Measurements from ENCODE around the gene VMO1.
"Not testable (repeated sequence)": the region's sequence is repeated elsewhere in the genome, so short reads cannot be mapped to it uniquely, and the experiment has no call there.

VMO1 gene

DNA sequence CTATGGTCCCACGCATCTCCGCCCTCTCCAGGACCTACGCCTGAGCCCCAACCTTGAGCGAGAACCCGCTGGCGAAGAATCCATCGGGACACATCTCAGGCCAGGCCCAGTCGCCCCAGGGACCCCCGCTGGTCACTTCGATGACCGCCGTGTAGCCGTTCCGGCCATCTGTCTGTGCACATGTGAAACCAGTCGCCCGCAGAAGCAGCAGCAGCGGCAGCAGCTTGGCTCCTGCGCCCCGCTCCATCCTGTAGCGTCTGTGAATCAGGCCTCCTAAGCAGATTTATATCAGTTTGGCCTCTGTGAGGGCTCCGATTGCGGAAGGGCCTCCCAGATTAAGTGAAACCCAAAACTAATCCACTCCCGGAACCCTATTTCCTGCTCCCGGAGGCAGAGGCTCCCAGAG lies at the start of gene VMO1:
Gene VMO1 (minus strand): TSS at position 259 of the 406 bp plus-strand sequence. CDS start 12 bp downstream, at position 247.
- DNase-seq: no peak

GRCh38 chr17:4834681-4835020 lies 48.5 kb upstream of the VMO1 start:
- no peak for DNase-seq

DNA sequence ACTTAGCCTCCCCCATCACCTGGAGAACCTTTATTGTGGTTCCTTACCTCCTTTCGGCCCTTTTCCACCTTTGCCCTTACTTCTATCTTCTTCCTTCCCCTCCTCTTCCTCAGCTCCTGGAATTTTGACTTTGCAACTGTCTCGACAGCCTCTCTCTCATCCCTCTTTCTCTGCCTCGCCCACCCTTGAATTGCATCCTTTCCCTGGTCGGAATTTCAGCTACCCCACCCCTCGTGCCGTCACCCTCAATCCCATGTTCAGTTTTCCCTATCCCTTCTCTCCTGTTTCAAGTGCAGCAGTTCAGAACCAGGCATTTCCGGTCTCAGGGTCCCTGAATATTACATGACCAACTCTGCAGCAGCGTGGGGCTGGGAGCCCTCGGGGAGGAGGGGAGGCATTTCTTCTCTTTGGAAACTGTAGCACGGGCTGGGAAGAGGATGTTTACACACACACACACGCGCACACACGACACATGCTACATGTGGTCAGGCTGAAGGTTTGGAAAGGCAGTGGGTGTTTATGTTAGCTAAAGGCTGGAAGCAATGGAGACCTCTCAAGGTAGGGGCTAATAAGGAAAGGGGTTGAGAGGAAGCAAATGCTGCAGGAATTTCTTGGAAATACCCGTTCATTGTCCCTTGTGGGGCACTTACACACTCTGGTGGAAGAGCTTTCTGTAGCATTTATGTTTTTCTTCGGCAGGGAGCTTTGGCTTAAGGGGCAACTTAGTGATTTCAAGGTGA lies 47.9 kb upstream of the VMO1 start:
- DNase-seq: no peak

GRCh38 chr17:4833178-4833940 lies 47.2 kb upstream of the VMO1 start, which contains the start of gene MINK1:
Gene MINK1 (plus strand): TSS chr17:4833340. CDS start chr17:4833584, 244 bp downstream.
- peak; percentile 68 for DNase-seq

GRCh38 chr17:4832829-4833177 lies 46.6 kb upstream of the VMO1 start:
- DNase-seq: not testable (repeated sequence)

GRCh38 chr17:4827399-4827798 lies 41.2 kb upstream of the VMO1 start:
- DNase-seq: no peak

- no peak for DNase-seq
These were observed 37.4 kb upstream of the VMO1 start for GRCh38 chr17:4823373-4824089.

DNA sequence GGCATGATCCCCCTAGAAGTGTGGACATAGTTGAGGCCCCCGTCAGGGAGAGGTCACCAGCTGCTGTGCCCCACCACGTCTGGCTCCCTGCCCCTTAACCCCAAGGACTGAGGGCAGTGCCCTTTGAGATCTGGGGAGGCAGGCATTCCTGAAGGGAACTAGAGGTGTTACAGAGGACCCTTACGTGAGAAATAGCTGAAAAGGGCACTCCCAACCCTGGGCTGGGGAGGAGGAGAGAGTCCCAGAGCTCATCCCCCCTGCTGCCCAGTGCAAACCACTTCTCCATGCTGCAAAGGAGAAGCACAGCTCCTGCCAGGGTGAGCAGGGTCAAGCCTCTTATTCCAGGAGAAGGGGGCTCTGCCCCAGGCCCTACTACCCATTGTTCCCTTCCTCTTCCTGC lies 36.7 kb upstream of the VMO1 start:
- DNase-seq: no peak

DNA sequence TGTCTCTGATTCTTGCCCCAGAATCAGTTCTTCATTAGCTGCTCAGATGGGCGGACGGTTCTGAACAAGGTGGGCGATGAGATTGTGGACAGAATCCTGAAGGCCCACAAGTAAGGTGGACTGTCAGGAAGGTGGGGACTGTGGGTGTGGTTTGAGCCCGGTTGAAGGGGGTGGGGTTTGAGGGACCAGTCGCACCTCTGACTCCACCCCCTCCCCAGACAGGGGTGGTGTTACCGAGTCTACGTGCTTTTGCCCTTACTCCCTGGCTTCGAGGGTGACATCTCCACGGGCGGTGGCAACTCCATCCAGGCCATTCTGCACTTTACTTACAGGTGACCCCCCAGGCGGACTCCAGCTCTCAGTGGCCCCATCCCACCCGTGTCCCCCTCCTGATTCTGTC lies 32.1 kb upstream of the VMO1 start:
- no peak for DNase-seq

GRCh38 chr17:4816826-4817225 lies 30.7 kb upstream of the VMO1 start:
- no peak for DNase-seq

- DNase-seq: no peak
These were observed 29.0 kb upstream of the VMO1 start for GRCh38 chr17:4815043-4815675.

DNA sequence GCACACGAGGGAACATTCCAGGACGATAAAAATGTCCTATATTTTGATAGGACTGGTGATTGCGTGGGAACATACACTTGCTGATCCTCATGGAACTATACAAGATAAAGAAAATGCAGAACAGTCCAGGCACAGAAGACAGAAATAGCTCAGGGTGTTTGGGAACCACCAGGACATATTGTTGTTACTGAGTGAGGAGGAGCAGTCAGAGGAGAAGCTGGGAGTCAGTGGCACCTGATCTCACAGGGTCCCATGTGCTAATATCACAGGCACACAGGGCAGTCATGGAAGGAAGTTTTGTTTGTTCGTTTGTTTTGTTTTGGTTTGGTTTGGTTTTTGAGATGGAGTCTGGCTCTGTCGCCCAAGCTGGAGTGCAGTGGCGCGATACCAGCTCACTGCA lies 26.5 kb upstream of the VMO1 start:
- DNase-seq: no peak

- DNase-seq: no peak
These were observed 25.3 kb upstream of the VMO1 start for GRCh38 chr17:4811471-4811870.

- DNase-seq: no peak
These were observed 24.6 kb upstream of the VMO1 start for GRCh38 chr17:4810696-4811290.

DNA sequence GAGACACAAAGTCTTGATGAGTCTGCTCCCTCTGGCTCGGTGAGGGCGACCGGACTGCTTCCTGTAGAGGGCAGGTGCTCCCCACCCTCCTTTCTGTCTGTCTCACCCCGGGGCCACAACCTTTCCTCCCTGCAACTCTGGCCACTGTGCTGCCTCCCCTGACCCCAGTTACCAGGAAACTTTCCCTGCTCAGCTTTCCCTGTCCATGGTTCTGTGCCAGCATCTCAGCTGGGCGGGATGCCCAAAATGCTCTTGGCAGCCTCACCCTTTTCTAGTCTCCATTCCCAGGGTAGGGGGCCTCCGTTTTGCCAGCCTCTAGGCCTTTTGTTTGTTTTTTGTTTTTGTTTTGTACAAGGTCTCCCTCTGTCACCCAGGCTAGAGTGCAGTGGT lies 22.2 kb upstream of the VMO1 start:
- no peak for DNase-seq

- DNase-seq: no peak
These were observed 21.6 kb upstream of the VMO1 start for GRCh38 chr17:4807605-4808377.

DNA sequence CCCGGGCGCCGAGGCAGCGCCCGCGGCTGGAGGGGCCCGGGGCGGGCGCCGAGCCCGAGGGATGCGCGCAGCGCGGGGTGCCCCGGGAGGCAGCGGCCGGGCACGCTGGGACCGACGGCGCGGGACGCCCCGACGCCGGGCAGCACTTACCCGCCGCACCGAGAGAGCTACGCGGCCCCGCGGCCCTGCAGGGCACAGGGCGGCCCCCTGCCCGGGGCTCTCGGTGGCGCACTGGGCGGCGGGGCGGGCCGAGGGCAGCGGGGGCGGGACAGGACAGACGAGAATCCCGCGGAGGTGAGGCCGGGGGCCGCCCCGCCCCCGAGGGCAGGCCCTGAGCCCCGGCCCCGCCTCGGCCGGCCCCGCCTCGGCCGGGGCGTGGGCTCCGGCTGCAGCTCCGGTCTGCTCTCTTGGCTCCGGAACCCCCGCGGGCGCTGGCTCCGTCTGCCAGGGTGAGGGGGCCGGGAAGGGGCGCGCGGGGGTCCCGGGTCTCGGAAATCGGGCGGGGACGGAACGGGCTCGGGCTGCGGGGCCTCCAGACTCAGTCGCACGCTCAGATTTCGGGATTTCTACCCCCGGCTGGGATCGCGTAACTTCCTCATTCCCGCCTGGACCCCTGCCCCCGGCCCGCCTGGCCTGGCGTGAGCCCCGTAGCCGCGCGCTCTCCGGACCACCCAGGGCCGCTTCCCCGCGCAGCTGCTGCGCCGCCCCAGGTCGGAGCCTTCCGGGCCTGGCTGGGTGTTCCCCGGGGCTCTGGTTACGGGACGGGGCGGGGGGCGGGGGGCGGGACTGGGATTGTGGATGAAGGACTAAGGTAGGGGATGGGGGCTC lies 20.8 kb upstream of the VMO1 start, which contains the start of gene PLD2:
Gene PLD2 (plus strand): TSS at position 376 of the 828 bp plus-strand sequence. CDS start 621 bp downstream, outside the sequence.
- peak; percentile 16 for DNase-seq

DNA sequence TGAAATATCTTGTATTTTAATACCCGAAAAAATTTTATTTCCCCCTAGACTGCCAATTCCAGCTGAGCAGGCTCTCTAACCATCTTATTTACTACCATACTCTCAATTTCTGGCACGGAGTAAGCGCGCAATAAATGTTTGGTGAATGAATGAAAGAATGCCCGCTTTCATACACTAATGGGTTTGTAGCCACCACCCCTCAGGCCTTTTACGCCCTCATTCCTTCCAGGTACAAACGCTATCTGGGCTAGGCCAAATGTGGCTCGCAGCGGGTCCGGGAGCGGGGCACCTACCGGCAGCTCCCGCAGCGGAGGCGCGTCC lies 20.3 kb upstream of the VMO1 start:
- no peak for DNase-seq

DNA sequence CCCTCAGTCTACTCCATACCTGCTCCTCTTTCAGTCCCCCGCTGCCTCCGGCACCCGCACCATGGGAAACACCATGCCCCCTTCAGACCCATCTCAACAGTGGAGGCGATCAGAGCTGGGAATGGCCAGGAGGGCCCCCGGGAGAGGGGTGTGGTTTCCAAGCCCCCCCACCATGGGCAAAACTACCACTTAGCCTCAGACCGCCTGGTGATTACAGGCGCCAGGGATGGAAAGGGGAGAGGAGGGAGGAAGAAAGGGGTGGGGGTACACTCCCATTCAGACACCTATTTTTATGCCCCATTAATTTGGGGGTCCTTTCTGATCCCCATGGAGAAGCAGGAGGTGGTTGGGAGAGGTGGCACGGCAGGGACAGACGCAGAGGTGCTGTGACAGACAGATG lies 16.1 kb upstream of the VMO1 start, which contains the start of gene C17orf114:
Gene C17orf114 (minus strand): TSS at position 101 of the 400 bp plus-strand sequence.
- DNase-seq: no peak

DNA sequence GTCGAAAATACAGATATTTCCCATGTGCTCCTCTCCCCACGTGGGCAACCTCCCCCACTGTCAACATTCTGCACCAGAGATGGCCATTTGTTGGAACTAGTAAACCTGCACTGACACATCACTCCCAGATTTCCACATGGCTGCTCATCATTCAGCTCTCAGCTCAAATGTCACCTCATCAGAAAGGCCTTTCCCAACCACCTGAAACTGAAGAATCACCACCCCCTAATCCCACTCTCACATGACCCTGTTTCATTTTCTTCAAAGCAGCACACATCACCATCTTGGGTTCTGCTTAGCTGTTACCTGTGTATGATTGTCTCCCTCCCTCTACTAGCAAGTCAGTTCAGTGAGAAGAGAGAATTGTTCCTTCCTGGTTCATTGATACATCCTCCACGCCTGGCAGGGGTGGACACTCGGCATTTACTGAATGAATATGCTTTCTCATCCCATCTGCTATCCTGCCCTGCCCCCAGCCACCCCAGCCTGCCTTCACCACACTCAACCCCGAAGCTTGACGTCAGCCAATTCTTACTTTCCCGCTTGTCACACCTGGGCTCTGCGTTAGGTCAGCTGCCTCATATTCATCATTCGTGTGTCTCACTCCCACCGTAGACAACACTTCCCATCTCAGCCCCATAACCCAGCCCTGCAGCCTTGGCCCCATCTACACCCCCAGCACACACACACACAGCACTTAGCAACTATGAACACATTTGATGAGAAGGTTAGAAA lies 14.5 kb upstream of the VMO1 start:
- no peak for DNase-seq

Data from DMS153 (cell line).